ENCODE measurements around the gene GNAI2. TPM values are rescaled to one million over a fixed set of nuclear protein-coding genes. Genes with fewer than 3 reads are reported as not detected.
"Not testable (repeated sequence)": the region's sequence is repeated elsewhere in the genome, so short reads cannot be mapped to it uniquely, and the experiment has no call there.

Gene GNAI2
- polyA plus RNA-seq, 1 donor = 158 TPM

- no peak for DNase-seq (ENCODE audit: low read depth)
Measured at GRCh38 chr3:50245251-50245745, 9.3 kb downstream of the GNAI2 start.

- DNase-seq (ENCODE audit: low read depth) = no peak
Measured at GRCh38 chr3:50245831-50246516, 10.0 kb downstream of the GNAI2 start.

DNA sequence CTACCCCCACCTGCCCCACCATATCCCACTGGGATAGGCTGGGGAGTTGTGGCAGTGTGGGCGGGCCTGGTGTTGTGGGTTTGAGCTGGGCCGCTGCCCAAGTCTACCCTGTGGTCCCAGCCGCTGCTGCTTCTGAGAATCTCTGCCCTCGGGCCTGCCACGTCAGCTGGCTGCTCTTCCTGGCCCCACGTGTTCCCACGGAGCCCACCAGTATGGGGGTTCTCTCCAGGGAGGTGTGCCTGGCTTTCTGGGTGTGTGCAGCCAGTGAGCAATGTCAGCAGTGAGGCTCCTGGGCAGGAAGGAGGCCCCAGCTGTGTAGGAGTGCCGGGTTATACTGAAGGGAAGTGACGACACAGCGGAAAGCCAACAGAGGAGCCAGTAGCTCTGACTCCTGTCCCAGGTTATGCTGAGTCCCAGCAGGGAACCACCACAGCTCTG lies 10.5 kb downstream of the GNAI2 start:
- no peak for DNase-seq (ENCODE audit: low read depth)

GRCh38 chr3:50248387-50248786 lies 12.4 kb downstream of the GNAI2 start:
- DNase-seq (ENCODE audit: low read depth) = no peak

- no peak for DNase-seq (ENCODE audit: low read depth)
Measured at GRCh38 chr3:50249457-50249856, 13.5 kb downstream of the GNAI2 start.

DNA sequence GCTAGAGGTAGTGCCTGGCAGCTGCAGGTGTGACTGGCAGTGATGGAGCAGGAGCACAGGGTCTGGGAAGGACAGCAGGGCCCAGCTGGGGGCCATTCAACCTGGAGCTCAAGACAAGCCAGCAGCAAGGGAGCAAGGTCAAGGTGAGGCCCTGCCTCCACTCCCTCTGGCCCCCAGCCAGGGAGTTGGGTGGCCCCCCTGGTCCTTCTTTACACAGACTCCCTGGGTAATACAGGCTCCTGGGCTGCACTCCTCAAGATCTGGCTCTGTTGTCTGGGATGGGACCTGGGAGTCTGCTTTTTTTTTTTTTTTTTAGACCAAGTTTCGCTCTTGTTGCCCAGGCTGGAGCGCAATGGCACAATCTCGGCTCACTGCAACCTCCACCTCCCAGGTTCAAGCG lies 14.5 kb downstream of the GNAI2 start:
- DNase-seq (ENCODE audit: low read depth) = no peak

DNA sequence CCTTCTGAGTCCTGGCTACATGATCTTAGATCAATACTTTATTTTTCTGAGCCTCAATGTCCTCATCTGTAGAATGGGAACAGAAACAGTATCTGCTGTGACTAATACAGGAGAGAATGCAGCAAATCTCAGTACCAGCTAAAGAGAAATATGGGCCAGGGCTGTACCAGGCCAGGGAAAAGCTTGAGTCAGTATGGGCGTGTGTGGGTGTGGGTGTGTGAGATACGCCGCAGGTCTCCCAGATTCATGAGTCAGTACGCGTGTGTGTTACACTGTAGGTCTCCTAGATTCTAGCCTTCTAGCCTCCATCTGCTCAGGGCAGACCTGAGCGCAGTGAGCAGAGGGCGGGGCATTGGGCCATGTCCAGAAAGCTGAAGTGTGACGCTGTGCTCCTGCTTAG lies 15.2 kb downstream of the GNAI2 start:
- DNase-seq (ENCODE audit: low read depth) = no peak

GRCh38 chr3:50254577-50255250 lies 18.7 kb downstream of the GNAI2 start:
- DNase-seq (ENCODE audit: low read depth) = no peak

GRCh38 chr3:50255251-50255615 lies 19.2 kb downstream of the GNAI2 start:
- DNase-seq (ENCODE audit: low read depth) = no peak

- no peak for DNase-seq (ENCODE audit: low read depth)
Measured at GRCh38 chr3:50256978-50257890, 21.2 kb downstream of the GNAI2 start.

- no peak for DNase-seq (ENCODE audit: low read depth)
Measured at GRCh38 chr3:50258029-50258680, 22.2 kb downstream of the GNAI2 start.

GRCh38 chr3:50258979-50259378 lies 23.0 kb downstream of the GNAI2 start:
- DNase-seq (ENCODE audit: low read depth) = no peak

DNA sequence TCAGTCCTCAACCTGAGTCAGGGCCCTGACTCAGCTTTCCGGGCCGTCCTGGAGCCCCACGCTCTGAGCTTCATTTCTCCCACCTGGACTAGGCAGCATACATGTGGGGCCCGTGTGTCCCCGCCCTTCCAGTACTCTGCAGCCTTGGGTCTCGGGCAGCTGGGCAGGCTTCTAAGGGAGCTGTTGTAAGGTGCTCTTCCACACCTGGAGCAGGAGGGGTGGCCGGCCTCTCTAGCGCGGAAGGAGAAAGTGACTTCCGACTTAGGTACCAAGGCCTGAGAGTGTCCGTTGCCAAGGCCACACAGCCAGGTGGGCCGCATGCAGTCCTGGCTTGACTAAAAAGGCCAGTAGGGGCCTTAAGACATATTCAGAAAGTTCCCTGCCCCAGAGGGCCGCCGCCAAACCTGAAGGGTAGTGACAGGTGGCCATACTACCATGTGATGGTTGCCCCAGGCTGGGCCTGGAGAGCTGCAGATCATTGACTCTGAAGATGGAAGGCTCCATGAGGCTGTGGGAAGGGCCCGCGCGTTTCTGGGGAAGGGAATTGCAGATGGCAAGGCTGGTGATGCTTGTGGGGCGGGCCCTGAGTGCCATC lies 23.5 kb downstream of the GNAI2 start:
- DNase-seq (ENCODE audit: low read depth) = no peak

DNA sequence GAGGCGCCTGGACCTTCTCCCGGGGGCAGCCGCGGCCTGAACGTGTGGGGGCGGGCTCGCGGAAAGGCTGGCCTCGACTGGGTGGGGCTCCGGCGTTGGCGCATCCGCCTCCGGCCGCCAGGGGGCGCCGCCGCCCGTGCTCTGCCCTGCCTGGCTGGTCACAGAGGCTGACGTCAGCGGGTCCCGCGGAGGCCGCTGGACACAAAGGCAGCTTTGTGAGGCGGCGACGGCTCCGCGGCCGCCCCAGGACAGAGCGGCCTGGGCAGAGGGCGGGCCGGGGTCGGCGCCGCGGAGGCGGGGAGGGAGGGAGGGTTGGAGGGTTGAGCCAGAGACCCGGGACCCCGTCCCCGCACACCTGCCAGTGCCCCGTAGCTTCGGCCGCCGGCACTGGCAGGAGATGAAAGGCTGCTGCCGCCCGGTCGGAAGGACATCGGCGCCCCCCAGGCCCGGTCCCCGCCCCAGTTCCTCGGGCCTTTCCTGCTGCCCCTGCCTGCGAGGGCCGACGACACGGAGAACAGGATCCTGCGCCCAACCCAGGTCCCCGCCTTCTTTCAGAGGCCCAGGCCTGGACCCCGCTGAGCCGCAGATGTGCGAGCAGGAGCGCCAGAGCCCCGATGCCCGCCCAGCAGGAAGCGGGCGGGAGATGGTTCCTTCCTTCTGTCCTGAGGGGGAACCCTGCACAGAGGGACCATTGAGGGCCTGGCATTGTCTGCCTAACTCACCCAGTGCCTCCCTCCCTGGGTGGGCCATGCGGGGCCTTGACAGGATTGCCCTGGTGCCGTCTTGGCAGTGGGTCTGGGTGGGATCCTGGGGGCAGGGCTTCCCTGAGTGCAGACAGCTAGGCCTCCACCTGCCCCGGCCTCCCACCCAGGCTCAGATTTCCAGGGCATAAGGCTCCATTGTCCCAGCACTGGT lies 24.3 kb downstream of the GNAI2 start:
- peak; percentile 81 for DNase-seq (ENCODE audit: low read depth)

- DNase-seq (ENCODE audit: low read depth) = no peak
Measured at GRCh38 chr3:50260942-50261441, 25.0 kb downstream of the GNAI2 start.

- DNase-seq (ENCODE audit: low read depth) = no peak
Measured at GRCh38 chr3:50261505-50261904, 25.5 kb downstream of the GNAI2 start.

DNA sequence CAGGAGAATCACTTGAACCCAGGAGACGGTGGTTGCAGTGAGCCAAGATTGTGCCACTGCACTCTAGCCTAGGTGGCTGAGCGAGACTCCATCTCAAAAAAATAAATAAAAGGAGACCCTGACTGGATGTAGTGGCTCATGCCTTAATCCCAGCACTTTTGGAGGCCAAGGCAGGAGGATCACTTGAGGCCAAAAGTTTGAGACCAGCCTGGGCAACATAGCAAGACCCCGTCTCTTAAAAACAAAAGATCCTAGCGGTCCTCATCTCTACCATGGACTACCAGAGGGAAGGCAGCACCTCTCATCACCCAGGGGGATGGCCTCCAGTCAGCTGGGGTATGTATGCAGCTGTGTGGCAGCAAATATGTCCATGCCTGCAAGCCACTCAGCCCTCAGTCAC lies 26.2 kb downstream of the GNAI2 start:
- DNase-seq (ENCODE audit: low read depth) = not testable (repeated sequence)

DNA sequence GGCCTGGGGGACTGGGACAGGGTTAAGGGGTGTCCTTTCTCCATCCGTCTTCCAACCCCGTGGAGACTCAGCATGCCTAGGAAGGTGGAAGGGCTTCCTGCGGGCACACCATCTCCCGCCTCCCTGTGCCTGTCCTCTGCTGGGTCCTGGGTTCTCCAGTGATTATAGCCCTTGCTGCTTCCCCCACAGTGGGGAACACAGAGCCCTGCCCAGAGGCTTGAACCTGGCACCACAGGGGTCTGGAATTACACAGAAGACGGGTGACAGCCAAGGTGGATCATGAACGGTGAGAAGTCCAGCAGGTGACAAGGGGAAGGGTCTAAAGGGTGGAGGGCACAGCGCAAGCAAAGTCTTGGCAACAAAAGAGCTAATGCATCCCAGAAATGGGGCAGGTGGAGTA lies 26.8 kb downstream of the GNAI2 start:
- no peak for DNase-seq (ENCODE audit: low read depth)

GRCh38 chr3:50263478-50264382 lies 27.7 kb downstream of the GNAI2 start:
- no peak for DNase-seq (ENCODE audit: low read depth)

All from forelimb muscle (tissue), 1 donor.